ENCODE data around the gene IFT43.

IFT43 gene

DNA sequence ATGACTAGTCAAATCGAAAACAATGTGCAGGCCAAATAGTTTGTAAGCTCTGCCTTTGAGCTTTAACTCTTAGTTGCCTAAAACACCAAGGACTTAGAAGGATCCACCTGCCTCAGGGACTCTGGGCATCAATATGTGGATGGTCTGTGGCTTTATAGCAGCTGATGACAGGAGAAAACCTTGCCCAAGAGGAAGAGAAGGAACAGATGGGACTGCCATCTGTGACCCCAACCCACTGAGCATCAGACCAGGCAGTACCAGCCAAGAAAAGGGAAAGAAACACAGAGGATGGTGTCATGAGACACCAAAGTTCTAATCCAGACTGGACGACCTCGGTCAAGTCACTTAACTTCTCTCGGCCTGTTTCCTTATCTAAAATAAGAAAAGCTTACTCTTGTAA is 16.4 kb upstream of the IFT43 start:
- Histone ChIP-seq H3K4me3 (ENCODE audit: low read length) (no peak overlapping the region), H3K27ac (ENCODE audit: low read depth, low read length) (no peak overlapping the region)

DNA sequence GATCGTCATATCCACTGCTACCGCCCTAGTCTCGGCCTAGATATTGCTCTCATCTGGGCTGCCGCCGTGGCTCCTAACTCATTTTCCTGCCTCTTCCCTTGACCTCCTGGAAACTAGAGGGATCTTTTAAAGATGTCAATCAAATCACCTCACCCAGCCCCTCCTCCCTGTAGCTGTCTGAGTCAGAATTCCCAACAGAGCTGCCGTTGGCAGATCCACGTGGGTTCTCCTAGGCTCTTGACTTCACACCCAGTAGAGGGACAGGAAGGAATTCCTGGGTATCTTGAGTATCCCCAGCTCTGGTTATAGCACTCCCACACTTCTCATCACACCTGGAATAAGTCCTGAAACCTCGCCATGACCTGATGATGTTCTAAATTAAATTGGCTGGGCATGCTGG is 15.7 kb upstream of the IFT43 start:
- Histone ChIP-seq H3K36me3 (ENCODE audit: control insufficient read depth, insufficient read depth, low read length) (no peaks in the 10 kb centered on the region), H3K18ac (ENCODE audit: low read length) (no peak overlapping the region), H3K23ac (ENCODE audit: low read length) (no peak overlapping the region), H3K27me3 (ENCODE audit: insufficient read depth, low read length, poor library complexity) (no peaks in the 10 kb centered on the region), H2BK15ac (replicated peaks; ENCODE audit: low read depth) (no peak overlapping the region), H3K9ac (ENCODE audit: low read length) (no peak overlapping the region), H4K5ac (ENCODE audit: low read length) (no peak overlapping the region), H3K4me1 (ENCODE audit: control insufficient read depth, low read depth, low read length) (peaks cover 14% of the 10 kb centered on the region), H2BK120ac (ENCODE audit: low read depth, low read length) (no peak overlapping the region), H3K4me2 (ENCODE audit: low read length) (no peak overlapping the region), H2BK5ac (ENCODE audit: low read length) (no peak overlapping the region), H3K79me1 (ENCODE audit: low read length) (no peaks in the 10 kb centered on the region), H3K79me2 (ENCODE audit: control insufficient read depth, insufficient read depth, low read length) (no peaks in the 10 kb centered on the region), H4K8ac (ENCODE audit: low read depth, low read length) (no peak overlapping the region), H2AK5ac (ENCODE audit: low read length) (no peak overlapping the region), H3K4ac (ENCODE audit: low read depth, low read length) (no peak overlapping the region), H3K27ac (ENCODE audit: low read depth, low read length) (no peak overlapping the region), H3K56ac (ENCODE audit: low read length) (no peak overlapping the region), H3K4me3 (ENCODE audit: low read length) (no peak overlapping the region)
- no CpG with 5 or more reads among the region's 8 CpGs for WGBS (ENCODE audit: extremely low coverage, insufficient coverage, low lambda C conversion rate)
- DNase-seq = no peak

More for the DNA sequence above, 16.4 kb upstream of the IFT43 start:
- H3K4me1 ChIP-seq (ENCODE audit: control insufficient read depth, low read depth, low read length) = peaks cover 14% of the 10 kb centered on the region
- no peak overlapping the region for H3K4me2 ChIP-seq (ENCODE audit: low read length)
- H2BK5ac ChIP-seq (ENCODE audit: low read length) = no peak overlapping the region
- H3K4ac ChIP-seq (ENCODE audit: low read depth, low read length) = no peak overlapping the region
- no peak overlapping the region for H2AK5ac ChIP-seq (ENCODE audit: low read length)
- H2BK120ac ChIP-seq (ENCODE audit: low read depth, low read length) = no peak overlapping the region
- H3K9ac ChIP-seq (ENCODE audit: low read length) = no peak overlapping the region
- no peaks in the 10 kb centered on the region for H3K27me3 ChIP-seq (ENCODE audit: insufficient read depth, low read length, poor library complexity)
- no peak overlapping the region for H3K18ac ChIP-seq (ENCODE audit: low read length)
- H3K79me1 ChIP-seq (ENCODE audit: low read length) = no peaks in the 10 kb centered on the region
- no CpG with 5 or more reads among the region's 4 CpGs for WGBS (ENCODE audit: extremely low coverage, insufficient coverage, low lambda C conversion rate)
- H3K36me3 ChIP-seq (ENCODE audit: control insufficient read depth, insufficient read depth, low read length) = no peaks in the 10 kb centered on the region
- no peak overlapping the region for H3K56ac ChIP-seq (ENCODE audit: low read length)
- H3K23ac ChIP-seq (ENCODE audit: low read length) = no peak overlapping the region
- no peak overlapping the region for H2BK15ac ChIP-seq (replicated peaks; ENCODE audit: low read depth)
- no peak overlapping the region for H4K8ac ChIP-seq (ENCODE audit: low read depth, low read length)
- no peak for DNase-seq
- no peak overlapping the region for H4K5ac ChIP-seq (ENCODE audit: low read length)
- H3K79me2 ChIP-seq (ENCODE audit: control insufficient read depth, insufficient read depth, low read length) = no peaks in the 10 kb centered on the region

DNA sequence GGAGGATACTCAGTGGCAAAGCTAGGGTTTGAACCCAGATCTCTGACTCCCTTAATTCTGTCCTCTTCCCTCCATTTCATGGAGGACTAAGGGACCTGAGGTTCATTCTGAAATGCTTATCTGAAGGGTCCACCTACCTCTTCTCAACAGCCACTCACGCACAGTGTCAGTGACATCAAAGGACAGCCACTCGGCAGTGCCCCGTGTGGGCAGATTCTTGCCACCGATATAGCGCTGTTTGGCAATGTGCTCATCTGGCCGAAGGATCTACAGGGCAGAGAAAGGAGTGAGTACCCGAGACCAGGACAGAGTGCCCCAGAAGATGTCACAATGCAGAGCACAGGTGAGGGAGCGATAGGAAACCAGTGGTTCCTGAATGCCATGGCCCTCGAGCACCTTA is 14.6 kb upstream of the IFT43 start:
- peak overlapping the region; percentile 11 for H2AK5ac ChIP-seq (ENCODE audit: low read length)
- H3K27me3 ChIP-seq (ENCODE audit: insufficient read depth, low read length, poor library complexity) = no peaks in the 10 kb centered on the region
- WGBS (ENCODE audit: extremely low coverage, insufficient coverage, low lambda C conversion rate) = no CpG with 5 or more reads among the region's 9 CpGs
- no peak overlapping the region for H3K4ac ChIP-seq (ENCODE audit: low read depth, low read length)
- H2BK120ac ChIP-seq (ENCODE audit: low read depth, low read length) = no peak overlapping the region
- H3K36me3 ChIP-seq (ENCODE audit: control insufficient read depth, insufficient read depth, low read length) = no peaks in the 10 kb centered on the region
- H3K9ac ChIP-seq (ENCODE audit: low read length) = no peak overlapping the region
- H3K4me3 ChIP-seq (ENCODE audit: low read length) = no peak overlapping the region
- no peaks in the 10 kb centered on the region for H3K79me2 ChIP-seq (ENCODE audit: control insufficient read depth, insufficient read depth, low read length)
- H3K56ac ChIP-seq (ENCODE audit: low read length) = no peak overlapping the region
- no peak overlapping the region for H3K4me2 ChIP-seq (ENCODE audit: low read length)
- peaks cover 14% of the 10 kb centered on the region for H3K4me1 ChIP-seq (ENCODE audit: control insufficient read depth, low read depth, low read length)
- no peak overlapping the region for H4K5ac ChIP-seq (ENCODE audit: low read length)
- no peak overlapping the region for H3K27ac ChIP-seq (ENCODE audit: low read depth, low read length)
- H3K23ac ChIP-seq (ENCODE audit: low read length) = no peak overlapping the region
- H3K18ac ChIP-seq (ENCODE audit: low read length) = no peak overlapping the region
- no peak overlapping the region for H4K8ac ChIP-seq (ENCODE audit: low read depth, low read length)
- H3K79me1 ChIP-seq (ENCODE audit: low read length) = no peaks in the 10 kb centered on the region
- H2BK5ac ChIP-seq (ENCODE audit: low read length) = no peak overlapping the region
- no peak overlapping the region for H2BK15ac ChIP-seq (replicated peaks; ENCODE audit: low read depth)
- peak; percentile 29 for DNase-seq

DNA sequence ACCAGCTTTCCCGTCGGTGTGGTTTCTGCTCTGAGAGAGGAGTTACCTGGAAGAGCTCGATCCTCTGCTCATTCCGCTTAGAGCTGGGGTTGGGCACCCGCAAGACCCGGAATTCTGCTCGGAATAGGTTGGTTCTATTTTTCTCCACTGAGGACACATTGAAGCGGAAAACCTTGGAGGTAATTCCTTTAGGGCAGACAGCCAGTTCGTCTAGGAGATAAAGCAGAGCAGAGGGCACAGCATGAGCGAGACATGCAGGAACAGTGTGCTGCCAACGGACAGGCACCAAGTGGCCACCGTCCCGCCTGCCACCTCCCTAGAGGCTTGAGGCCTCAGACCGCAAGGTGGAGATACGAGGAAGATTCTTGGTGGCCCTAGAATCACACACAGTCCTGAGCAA is 14.1 kb upstream of the IFT43 start:
- no peak overlapping the region for H3K4me3 ChIP-seq (ENCODE audit: low read length)
- peak overlapping the region; percentile 11 for H2AK5ac ChIP-seq (ENCODE audit: low read length)
- DNase-seq = no peak

DNA sequence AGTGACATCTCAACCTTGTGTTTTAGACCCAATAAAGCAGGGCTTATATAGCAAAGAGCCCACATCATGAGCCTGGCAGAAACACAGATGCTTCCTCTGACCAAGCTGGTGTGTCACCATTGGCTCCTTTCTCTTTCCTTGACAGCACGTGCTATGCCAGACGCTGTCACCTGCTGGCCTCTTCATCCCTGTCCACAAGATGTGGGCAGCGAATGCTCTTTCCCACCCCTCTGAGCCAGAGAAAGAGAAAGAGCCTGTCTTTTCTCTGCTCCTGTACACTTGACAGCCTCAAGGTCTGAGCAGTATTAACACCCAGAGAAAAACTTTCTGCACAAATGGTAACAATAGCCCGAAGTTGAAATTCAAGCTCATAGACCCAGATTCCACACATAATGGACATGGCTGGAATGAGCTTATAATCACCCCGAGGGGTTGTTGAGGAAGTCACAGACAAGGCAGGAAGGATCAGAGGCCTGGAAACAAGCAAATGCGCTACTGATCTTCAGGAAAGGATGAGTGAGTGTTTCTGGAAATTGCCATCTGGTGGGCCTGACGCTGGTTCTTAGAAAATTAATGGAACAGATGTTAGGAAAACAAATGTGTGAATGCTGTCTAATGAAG is 12.7 kb upstream of the IFT43 start:
- DNase-seq = peak; percentile 57
- Histone ChIP-seq H3K23ac (ENCODE audit: low read length) (no peak overlapping the region), H3K36me3 (ENCODE audit: control insufficient read depth, insufficient read depth, low read length) (no peaks in the 10 kb centered on the region), H3K56ac (ENCODE audit: low read length) (peak overlapping the region; percentile 62), H3K4ac (ENCODE audit: low read depth, low read length) (no peak overlapping the region), H4K8ac (ENCODE audit: low read depth, low read length) (no peak overlapping the region), H3K18ac (ENCODE audit: low read length) (no peak overlapping the region), H3K79me2 (ENCODE audit: control insufficient read depth, insufficient read depth, low read length) (no peaks in the 10 kb centered on the region), H3K4me2 (ENCODE audit: low read length) (no peak overlapping the region), H2BK120ac (ENCODE audit: low read depth, low read length) (no peak overlapping the region), H2BK15ac (replicated peaks; ENCODE audit: low read depth) (no peak overlapping the region), H3K4me3 (ENCODE audit: low read length) (no peak overlapping the region), H4K5ac (ENCODE audit: low read length) (no peak overlapping the region), H3K27ac (ENCODE audit: low read depth, low read length) (peak overlapping the region; percentile 15), H3K79me1 (ENCODE audit: low read length) (no peaks in the 10 kb centered on the region), H3K4me1 (ENCODE audit: control insufficient read depth, low read depth, low read length) (peaks cover 19% of the 10 kb centered on the region), H3K9ac (ENCODE audit: low read length) (no peak overlapping the region), H2AK5ac (ENCODE audit: low read length) (no peak overlapping the region), H3K27me3 (ENCODE audit: insufficient read depth, low read length, poor library complexity) (no peaks in the 10 kb centered on the region), H2BK5ac (ENCODE audit: low read length) (peak overlapping the region; percentile 39)
- no CpG with 5 or more reads among the region's 7 CpGs for WGBS (ENCODE audit: extremely low coverage, insufficient coverage, low lambda C conversion rate)

More for the DNA sequence above, 14.1 kb upstream of the IFT43 start:
- Histone ChIP-seq H3K4me2 (ENCODE audit: low read length) (no peak overlapping the region), H3K79me2 (ENCODE audit: control insufficient read depth, insufficient read depth, low read length) (no peaks in the 10 kb centered on the region), H2BK120ac (ENCODE audit: low read depth, low read length) (no peak overlapping the region), H3K79me1 (ENCODE audit: low read length) (no peaks in the 10 kb centered on the region), H3K56ac (ENCODE audit: low read length) (no peak overlapping the region), H3K36me3 (ENCODE audit: control insufficient read depth, insufficient read depth, low read length) (no peaks in the 10 kb centered on the region), H3K23ac (ENCODE audit: low read length) (no peak overlapping the region), H3K18ac (ENCODE audit: low read length) (no peak overlapping the region), H2BK15ac (replicated peaks; ENCODE audit: low read depth) (no peak overlapping the region), H2BK5ac (ENCODE audit: low read length) (peak overlapping the region; percentile 39), H4K5ac (ENCODE audit: low read length) (no peak overlapping the region), H3K4ac (ENCODE audit: low read depth, low read length) (no peak overlapping the region), H3K27me3 (ENCODE audit: insufficient read depth, low read length, poor library complexity) (no peaks in the 10 kb centered on the region), H4K8ac (ENCODE audit: low read depth, low read length) (no peak overlapping the region), H3K27ac (ENCODE audit: low read depth, low read length) (no peak overlapping the region), H3K9ac (ENCODE audit: low read length) (no peak overlapping the region), H3K4me1 (ENCODE audit: control insufficient read depth, low read depth, low read length) (peaks cover 15% of the 10 kb centered on the region)
- no CpG with 5 or more reads among the region's 15 CpGs for WGBS (ENCODE audit: extremely low coverage, insufficient coverage, low lambda C conversion rate)
